ENCODE results near the gene CNGB1. TPM values are rescaled to one million over a fixed set of nuclear protein-coding genes. Genes with fewer than 3 reads are reported as not detected.

The CNGB1 gene
- total RNA-seq, 2 experiments from 2014 or later: not detected

DNA sequence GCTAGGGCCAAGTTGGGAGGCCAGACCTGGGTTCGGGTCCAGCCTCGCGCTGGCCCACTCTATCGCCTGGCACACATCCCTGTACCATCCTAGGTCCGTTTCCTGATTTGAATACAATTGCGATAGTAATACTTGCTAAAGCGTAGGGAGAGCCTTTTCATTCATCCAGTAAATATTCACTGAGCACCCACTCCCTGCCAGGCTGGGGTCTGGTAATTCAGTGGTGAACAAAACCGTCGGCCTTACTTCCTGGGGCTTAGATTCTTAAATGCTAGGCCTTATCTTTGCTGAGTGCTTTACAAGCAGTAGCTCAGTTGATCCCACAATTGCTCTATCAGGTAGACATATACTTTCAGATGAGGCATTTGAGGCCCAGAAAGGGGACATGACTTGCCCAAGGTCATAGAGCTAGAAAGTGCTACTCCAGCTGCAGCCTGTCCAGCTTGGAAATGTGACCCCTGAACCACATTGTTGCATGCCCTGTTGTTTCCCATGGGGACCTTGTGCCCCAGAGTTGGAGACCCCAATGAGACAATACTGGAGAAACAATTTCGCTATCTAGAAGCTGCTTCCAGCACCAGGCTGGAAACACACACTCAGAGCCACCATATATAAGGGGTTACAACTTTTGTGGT lies 31.0 kb upstream of the CNGB1 start:
- POLR2A ChIA-PET: interaction anchor here (0.8 to 2.0 kb wide), 2 partner anchors 63 to 266 kb away, joined by 3 to 5 read pairs; partner anchors contain the start of gene KATNB1
- intact Hi-C loops (cut with micrococcal nuclease): loop anchor here (1.0 to 10.0 kb wide), 6 partner anchors 23 to 267 kb away; partner anchors contain the start of genes CFAP20, KATNB1 and MMP15
- H3K27me3 Mint-ChIP-seq: no peaks in the 10 kb centered on the region
- H3K36me3 Mint-ChIP-seq: peaks cover 26% of the 10 kb centered on the region
- H3K4me3 Mint-ChIP-seq: peak overlapping the region; percentile 91
- no peak for DNase-seq
- peaks cover 46% of the 10 kb centered on the region for H3K4me1 Mint-ChIP-seq (ENCODE audit: low read depth)
- CTCF ChIA-PET: interaction anchor here (0.5 to 2.0 kb wide), 6 partner anchors 9 to 257 kb away, joined by 3 to 10 read pairs (median 3); no protein-coding TSS in a partner anchor
- H3K9me3 Mint-ChIP-seq: no peaks in the 10 kb centered on the region
- peak overlapping the region; percentile 81 for H3K27ac Mint-ChIP-seq

DNA sequence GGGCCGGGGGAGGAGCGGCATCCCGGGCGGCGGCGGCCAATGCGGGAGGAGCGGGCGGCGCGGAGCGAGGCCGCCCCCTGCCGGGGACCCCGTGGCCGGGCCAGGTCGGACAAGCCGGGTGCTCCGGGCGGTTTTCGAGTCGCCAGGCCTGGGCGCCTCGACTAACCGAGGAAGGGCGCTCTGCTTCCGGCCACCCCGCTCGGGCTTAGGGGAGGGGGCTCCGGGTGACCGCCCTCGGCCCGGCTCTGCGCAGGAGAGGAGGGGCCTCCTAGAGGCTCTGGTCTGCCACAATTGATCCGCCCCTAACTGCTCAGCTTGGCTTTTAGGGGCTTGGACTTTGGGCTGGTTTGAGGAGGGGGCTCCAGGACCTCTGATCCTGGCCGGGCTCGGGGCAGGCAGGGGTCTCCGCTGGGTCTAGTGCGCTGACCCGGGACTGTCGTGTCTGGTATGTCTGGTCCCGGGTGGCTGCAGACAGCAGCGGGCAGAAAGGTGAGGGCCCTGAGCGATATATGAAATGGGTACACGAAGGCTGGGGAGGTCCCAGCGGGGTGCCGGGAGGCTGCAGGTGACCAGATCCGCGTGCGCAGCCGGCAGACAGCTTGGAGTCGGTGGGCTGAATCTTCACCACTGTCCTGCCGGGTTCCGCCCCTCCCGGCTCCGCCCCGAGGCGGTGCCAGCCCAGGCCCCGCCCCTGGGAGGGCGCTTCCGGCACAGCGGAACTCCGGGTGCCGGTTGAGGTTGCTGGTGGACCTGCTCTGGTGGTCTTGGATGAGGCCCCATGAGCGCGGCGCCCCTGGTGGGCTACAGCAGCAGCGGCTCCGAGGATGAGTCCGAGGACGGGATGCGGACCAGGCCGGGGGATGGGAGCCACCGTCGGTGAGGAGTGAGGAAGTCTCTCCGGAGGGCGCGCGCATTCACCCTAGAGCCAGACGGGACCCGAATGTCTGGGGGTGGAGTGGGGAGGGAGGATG lies 30.1 kb upstream of the CNGB1 start, which contains the start of gene USB1:
TSS of gene USB1 (plus strand) at position 702 of the 971 bp plus-strand sequence. CDS start at position 779, 77 bp downstream.
- Mint-ChIP-seq H3K27me3 (no peaks in the 10 kb centered on the region), H3K36me3 (peaks cover 23% of the 10 kb centered on the region), H3K27ac (peak within 1 kb of the TSS; percentile 81), H3K4me1 (ENCODE audit: low read depth) (peaks cover 52% of the 10 kb centered on the region), H3K4me3 (peak within 1 kb of the TSS; percentile 91), H3K9me3 (no peaks in the 10 kb centered on the region)
- DNase-seq: peak; percentile 87
- ChIA-PET CTCF (interaction anchor here (0.9 to 2.0 kb wide), 10 partner anchors 10 to 425 kb away, joined by 3 to 10 read pairs (median 3); partner anchors contain the start of gene KATNB1), POLR2A (interaction anchor here (1.6 to 2.4 kb wide), 3 partner anchors 16 to 265 kb away, joined by 4 to 9 read pairs (median 5); partner anchors contain the start of genes CFAP20 and KATNB1)
- intact Hi-C loops (cut with micrococcal nuclease): loop anchor here (1.0 to 10.0 kb wide), 7 partner anchors 24 to 629 kb away; partner anchors contain the start of genes CFAP20, KATNB1 and MMP15

DNA sequence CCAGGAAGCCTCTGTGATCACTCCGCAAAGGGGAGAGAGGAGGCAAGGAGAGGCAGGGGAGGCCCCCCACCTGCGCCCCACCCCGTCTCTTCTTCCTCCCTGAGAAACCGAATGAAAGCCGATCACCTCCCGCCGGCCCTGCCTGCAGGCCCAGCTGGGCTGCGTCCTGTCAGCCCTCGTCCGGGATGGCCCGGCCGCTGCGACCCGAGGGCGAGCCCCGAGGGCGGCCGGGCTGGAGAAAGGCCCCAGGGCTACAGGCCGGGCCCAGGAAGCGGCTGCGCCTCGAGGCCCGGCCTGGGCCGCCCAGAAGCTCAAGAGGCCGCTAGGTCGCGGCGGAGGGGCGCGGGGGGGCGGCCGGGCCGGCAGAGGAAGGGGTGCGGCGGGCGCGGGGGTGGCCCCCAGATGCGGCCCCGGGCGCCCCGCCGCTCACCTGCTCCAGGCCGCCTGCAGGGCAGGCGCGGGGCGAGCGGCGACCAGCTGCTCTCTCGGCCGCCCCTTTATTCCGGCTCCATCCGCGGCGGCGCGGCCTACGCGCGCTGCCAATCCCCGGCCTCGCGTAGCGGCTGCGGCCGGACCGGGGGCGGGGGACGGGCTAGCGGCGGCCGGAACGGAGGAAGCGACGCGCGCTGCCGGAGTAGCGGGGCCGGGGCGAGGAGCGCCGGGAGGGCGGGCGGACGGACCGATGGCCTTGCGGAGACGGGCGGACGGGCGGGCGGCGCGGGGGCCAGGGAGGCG lies 29.2 kb upstream of the CNGB1 start, which contains the start of gene ZNF319:
TSS of gene ZNF319 (minus strand) at position 702 of the 735 bp plus-strand sequence. CDS start 2,407 bp downstream, outside the sequence.
- peak within 1 kb of the TSS; percentile 83 for H3K27ac Mint-ChIP-seq
- CTCF ChIA-PET: interaction anchor here (0.6 to 1.7 kb wide), 8 partner anchors 13 to 424 kb away, joined by 3 to 8 read pairs (median 4); partner anchors contain the start of gene KATNB1
- no peaks in the 10 kb centered on the region for H3K27me3 Mint-ChIP-seq
- POLR2A ChIA-PET: interaction anchor here (0.5 to 2.4 kb wide), 5 partner anchors 8 to 265 kb away, joined by 3 to 9 read pairs (median 4); partner anchors contain the start of genes CFAP20 and KATNB1
- H3K9me3 Mint-ChIP-seq: no peaks in the 10 kb centered on the region
- peak; percentile 39 for DNase-seq
- peaks cover 22% of the 10 kb centered on the region for H3K36me3 Mint-ChIP-seq
- H3K4me3 Mint-ChIP-seq: peak within 1 kb of the TSS; percentile 91
- intact Hi-C loops (cut with micrococcal nuclease): loop anchor here (1.0 to 10.0 kb wide), 6 partner anchors 15 to 630 kb away; partner anchors contain the start of gene KATNB1
- H3K4me1 Mint-ChIP-seq (ENCODE audit: low read depth): peaks cover 56% of the 10 kb centered on the region

DNA sequence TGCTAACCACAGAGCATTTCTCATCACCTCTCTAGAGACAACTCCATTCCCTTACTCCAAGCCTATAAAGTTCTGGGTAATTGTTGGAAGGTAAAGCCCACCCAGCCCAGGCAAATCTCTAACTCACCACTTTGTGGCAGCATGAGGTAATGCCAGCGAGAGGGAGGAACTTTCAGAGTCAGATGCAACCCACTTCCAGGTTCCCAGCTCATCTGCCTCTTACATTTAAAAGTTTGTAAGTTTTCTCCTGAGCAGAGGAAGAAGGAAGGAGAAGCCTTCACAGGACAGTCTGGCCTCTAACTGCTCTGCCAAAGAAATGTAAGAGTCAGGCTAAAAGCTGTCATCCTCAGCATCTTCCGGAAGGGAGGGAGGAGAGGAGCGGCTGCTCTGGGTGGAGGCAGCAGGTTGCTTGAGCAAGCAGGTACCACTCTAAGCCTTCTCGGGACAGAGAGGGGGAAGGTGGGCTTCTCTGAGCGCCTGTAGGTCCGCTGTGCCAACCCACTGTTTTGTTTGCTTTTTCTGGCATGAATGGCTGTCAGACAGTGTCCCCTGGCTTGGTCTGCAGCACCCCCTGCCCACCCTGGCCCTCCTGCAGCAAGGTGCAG lies 28.5 kb upstream of the CNGB1 start:
- Mint-ChIP-seq H3K36me3 (peaks cover 19% of the 10 kb centered on the region), H3K27ac (peak overlapping the region; percentile 83), H3K4me1 (ENCODE audit: low read depth) (peaks cover 60% of the 10 kb centered on the region), H3K4me3 (peak overlapping the region; percentile 75), H3K9me3 (no peaks in the 10 kb centered on the region), H3K27me3 (no peaks in the 10 kb centered on the region)
- ChIA-PET CTCF (interaction anchor here (0.6 to 2.4 kb wide), 9 partner anchors 12 to 423 kb away, joined by 3 to 18 read pairs (median 4); partner anchors contain the start of gene KATNB1), POLR2A (interaction anchor here (1.4 to 2.4 kb wide), 4 partner anchors 11 to 264 kb away, joined by 4 to 9 read pairs (median 4); partner anchors contain the start of genes CFAP20 and KATNB1)
- DNase-seq: peak; percentile 58
- intact Hi-C loops (cut with micrococcal nuclease): loop anchor here (1.0 to 2.0 kb wide), 3 partner anchors 14 to 409 kb away; no protein-coding TSS in a partner anchor

DNA sequence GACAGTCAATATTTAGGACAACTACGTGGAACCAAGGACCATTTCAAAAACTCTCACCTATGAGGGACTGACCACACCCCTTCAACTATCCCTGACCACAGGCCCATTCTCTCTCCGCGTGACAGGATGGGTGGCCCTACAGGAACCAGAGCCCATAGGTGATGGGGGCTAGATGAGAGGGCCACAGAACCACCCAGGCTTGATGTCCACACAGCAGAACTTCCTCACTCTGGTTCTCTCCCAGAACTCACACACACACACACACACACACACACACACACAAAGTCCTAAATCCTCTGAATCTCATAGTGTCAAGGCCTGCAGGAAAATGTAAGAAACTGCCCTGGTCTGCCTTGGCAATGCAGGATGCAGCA lies 28.1 kb upstream of the CNGB1 start:
- no peak for DNase-seq
- peaks cover 18% of the 10 kb centered on the region for H3K36me3 Mint-ChIP-seq
- no peaks in the 10 kb centered on the region for H3K27me3 Mint-ChIP-seq
- POLR2A ChIA-PET: interaction anchor here (1.2 to 2.4 kb wide), 4 partner anchors 10 to 130 kb away, joined by 4 to 9 read pairs (median 4); partner anchors contain the start of gene CFAP20
- peaks cover 60% of the 10 kb centered on the region for H3K4me1 Mint-ChIP-seq (ENCODE audit: low read depth)
- CTCF ChIA-PET: interaction anchor here (1.2 to 2.4 kb wide), 6 partner anchors 12 to 423 kb away, joined by 3 to 18 read pairs (median 4); partner anchors contain the start of gene KATNB1
- H3K4me3 Mint-ChIP-seq: peak overlapping the region; percentile 75
- intact Hi-C loops (cut with micrococcal nuclease): loop anchor here (1.0 to 2.0 kb wide), 3 partner anchors 14 to 408 kb away; no protein-coding TSS in a partner anchor
- peak overlapping the region; percentile 83 for H3K27ac Mint-ChIP-seq
- no peaks in the 10 kb centered on the region for H3K9me3 Mint-ChIP-seq

DNA sequence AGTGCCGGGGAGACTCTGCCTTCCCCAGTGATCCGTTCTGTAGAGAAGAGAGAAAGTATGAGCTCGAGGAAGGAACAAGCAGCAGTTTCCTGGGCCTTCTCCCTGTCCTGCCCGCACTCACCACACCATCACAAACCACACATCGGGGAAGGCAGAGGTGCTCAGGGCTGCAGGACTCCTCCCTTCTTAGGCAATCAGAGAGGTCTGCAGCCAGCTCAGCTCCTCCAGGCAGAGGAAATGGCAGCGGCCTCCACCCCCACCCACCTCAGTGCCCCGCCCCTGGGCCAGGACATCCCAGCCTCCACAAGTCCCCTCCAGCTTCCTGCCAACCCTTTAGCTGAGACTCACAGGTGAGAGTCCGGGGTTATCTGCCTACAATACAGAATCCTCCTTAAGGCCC lies 27.6 kb upstream of the CNGB1 start:
- Mint-ChIP-seq H3K4me1 (ENCODE audit: low read depth) (peaks cover 57% of the 10 kb centered on the region), H3K36me3 (peaks cover 15% of the 10 kb centered on the region), H3K27ac (peak overlapping the region; percentile 83), H3K27me3 (no peaks in the 10 kb centered on the region), H3K9me3 (no peaks in the 10 kb centered on the region), H3K4me3 (peak overlapping the region; percentile 75)
- intact Hi-C loops (cut with micrococcal nuclease): loop anchor here (2.0 kb wide), 1 partner anchor 408 kb away; no protein-coding TSS in a partner anchor
- POLR2A ChIA-PET: interaction anchor here (0.8 to 1.2 kb wide), 2 partner anchors 14 to 26 kb away, joined by 4 read pairs; no protein-coding TSS in a partner anchor
- DNase-seq: peak; percentile 86
- CTCF ChIA-PET: interaction anchor here (1.2 to 2.4 kb wide), 3 partner anchors 99 to 263 kb away, joined by 3 to 18 read pairs (median 5); partner anchors contain the start of gene KATNB1

DNA sequence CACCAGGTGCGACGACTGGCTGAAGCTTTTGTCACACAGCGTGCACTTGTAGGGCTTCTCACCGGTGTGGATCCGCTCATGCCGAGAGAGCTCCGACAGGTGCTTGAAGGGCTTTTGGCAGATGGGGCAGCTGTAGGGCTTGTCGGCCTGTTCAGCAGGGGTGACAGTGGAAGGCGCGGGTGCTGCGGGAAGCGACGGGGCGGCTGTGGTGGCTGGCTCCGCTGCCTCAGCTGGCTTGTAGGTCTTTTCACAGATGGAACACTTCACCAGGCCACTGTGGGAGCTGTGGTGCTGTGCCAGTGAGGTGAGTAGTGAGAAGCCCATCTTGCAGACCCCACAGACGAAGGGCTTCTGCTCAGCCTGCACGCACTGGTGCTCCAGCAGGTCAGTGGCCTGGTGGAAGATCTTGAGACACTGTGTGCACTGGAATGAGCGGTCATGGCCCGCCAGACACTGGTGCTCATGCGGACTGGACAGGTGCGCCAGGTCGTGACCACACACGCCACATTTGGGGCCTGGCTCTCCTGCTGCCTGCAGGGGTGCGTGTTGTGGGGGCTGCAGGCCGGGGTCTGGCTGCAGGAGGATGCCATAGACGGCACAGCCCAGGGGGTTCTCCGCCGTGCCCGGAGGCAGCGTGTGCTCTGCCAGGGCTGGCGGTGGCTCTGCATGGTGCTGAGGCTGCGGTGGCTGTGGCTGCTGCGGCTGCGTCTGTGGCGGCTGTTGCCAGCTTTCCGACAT lies 26.8 kb upstream of the CNGB1 start:
- Mint-ChIP-seq H3K4me3 (peak overlapping the region; percentile 44), H3K27me3 (no peaks in the 10 kb centered on the region), H3K36me3 (peaks cover 12% of the 10 kb centered on the region), H3K4me1 (ENCODE audit: low read depth) (peaks cover 51% of the 10 kb centered on the region), H3K9me3 (no peaks in the 10 kb centered on the region), H3K27ac (peak overlapping the region; percentile 83)
- ChIA-PET CTCF (interaction anchor here (1.2 to 2.4 kb wide), 4 partner anchors 99 to 421 kb away, joined by 3 to 18 read pairs (median 4); partner anchors contain the start of gene KATNB1), POLR2A (interaction anchor here (0.8 to 1.2 kb wide), 2 partner anchors 13 to 27 kb away, joined by 4 read pairs; no protein-coding TSS in a partner anchor)
- intact Hi-C loops (cut with micrococcal nuclease): loop anchor here (2.0 kb wide), 1 partner anchor 407 kb away; no protein-coding TSS in a partner anchor
- DNase-seq: no peak

DNA sequence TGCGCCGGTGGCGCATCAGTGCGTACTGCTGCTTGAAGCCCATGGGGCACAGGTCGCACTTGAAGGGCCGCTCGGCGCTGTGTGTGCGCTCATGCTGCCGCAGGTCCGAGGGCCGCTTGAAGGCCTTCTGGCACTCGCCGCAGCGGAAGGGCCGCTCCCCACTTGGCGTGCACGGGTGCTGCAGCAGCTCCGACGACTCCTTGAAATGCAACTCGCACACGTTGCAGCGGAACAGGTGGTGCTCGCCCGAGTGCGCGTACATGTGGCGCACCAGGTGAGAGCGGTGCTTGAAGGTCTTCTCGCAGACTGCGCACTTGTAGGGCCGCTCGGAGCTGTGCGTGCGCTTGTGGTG lies 26.2 kb upstream of the CNGB1 start:
- no peaks in the 10 kb centered on the region for H3K9me3 Mint-ChIP-seq
- H3K27me3 Mint-ChIP-seq: no peaks in the 10 kb centered on the region
- peaks cover 50% of the 10 kb centered on the region for H3K4me1 Mint-ChIP-seq (ENCODE audit: low read depth)
- no peak for DNase-seq
- no peak overlapping the region for H3K4me3 Mint-ChIP-seq
- peaks cover 12% of the 10 kb centered on the region for H3K36me3 Mint-ChIP-seq
- intact Hi-C loops (cut with micrococcal nuclease): no loop called here
- CTCF ChIA-PET: interaction anchor here (1.2 to 2.4 kb wide), 3 partner anchors 98 to 421 kb away, joined by 3 to 18 read pairs (median 3); no protein-coding TSS in a partner anchor
- POLR2A ChIA-PET: no interaction called here
- H3K27ac Mint-ChIP-seq: no peak overlapping the region

DNA sequence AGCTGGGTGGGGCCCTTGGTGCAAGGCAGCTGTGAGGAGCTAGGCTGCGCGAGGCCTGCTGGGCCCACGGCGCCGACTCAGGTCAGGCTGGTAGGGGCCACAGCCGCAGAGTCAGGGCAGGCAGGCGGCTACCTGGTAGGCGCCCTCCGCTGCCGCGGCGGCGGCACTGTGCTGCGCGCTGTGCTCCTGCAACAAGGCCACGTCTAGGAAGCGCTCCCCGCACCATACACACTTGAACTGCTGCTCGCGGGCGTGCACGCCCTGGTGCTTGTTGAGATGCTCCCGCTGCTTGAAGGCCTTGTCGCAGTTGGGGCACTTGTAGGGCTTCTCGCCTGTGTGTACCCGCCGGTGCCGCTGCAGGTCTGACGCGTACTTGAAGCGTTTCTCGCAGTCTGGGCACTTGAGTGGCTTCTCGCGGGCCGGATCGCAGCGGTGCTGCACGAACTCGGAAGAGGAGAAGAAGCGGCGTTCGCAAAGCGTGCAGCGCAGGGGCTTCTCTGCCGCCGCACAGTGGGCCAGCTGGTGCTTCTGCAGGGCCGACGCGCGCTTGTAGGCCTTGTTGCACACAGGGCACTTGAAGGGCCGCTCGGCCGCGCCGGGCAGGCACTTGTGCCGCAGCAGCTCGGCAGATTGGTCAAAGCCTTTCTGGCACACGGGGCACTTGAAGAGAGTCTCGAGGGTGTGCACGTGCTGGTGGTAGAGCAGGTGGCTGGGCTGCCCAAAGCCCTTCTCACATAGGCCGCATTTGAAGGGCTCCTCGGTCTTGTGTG lies 25.7 kb upstream of the CNGB1 start:
- H3K27me3 Mint-ChIP-seq: no peaks in the 10 kb centered on the region
- H3K4me3 Mint-ChIP-seq: no peak overlapping the region
- DNase-seq: no peak
- H3K27ac Mint-ChIP-seq: no peak overlapping the region
- CTCF ChIA-PET: interaction anchor here (1.2 kb wide), 2 partner anchors 347 to 420 kb away, joined by 3 read pairs; no protein-coding TSS in a partner anchor
- no peaks in the 10 kb centered on the region for H3K9me3 Mint-ChIP-seq
- POLR2A ChIA-PET: no interaction called here
- intact Hi-C loops (cut with micrococcal nuclease): no loop called here
- H3K4me1 Mint-ChIP-seq (ENCODE audit: low read depth): peaks cover 44% of the 10 kb centered on the region
- peaks cover 12% of the 10 kb centered on the region for H3K36me3 Mint-ChIP-seq

All from activated CD4-positive, alpha-beta memory T cell treated with anti-CD3 and anti-CD28 coated beads for 36 hours (primary cell).